ENCODE measurements around the gene CMC1.
"Not testable (repeated sequence)": the region's sequence is repeated elsewhere in the genome, so short reads cannot be mapped to it uniquely, and the experiment has no call there.

The CMC1 gene

DNA sequence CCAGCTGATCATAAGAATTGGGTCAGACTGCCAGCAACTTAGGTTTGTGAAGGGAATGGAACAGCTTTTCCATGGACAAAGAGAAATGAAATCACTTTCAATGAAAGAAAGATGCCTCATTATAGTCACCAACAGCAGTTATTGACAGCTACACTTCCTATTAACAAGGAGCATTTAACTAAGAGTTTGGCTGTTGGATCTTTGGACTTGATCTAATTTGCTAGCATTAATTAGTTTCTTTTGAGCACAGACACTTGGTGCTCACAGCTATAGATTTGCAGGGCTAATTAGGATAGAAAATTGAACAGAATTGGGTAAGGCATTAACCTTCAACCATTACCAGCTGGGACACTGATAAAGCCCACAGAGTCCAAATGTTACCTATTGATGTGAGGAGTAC is 24.2 kb downstream of the CMC1 start:
- DNase-seq (ENCODE audit: low spot score in 2 of 2) = no peak
- no peaks in the 10 kb centered on the region for H3K4me1 ChIP-seq
- H3K27me3 ChIP-seq (ENCODE audit: low read depth) = no peaks in the 10 kb centered on the region
- no peak overlapping the region for H3K4me3 ChIP-seq
- no peaks in the 10 kb centered on the region; the same call in 1 of the 2 replicates for H3K36me3 ChIP-seq (replicated peaks)
- in situ Hi-C loops (cut with MboI; ENCODE audit: low sequenced_read_pairs) = no loop called here
- no peaks in the 10 kb centered on the region for H3K9me3 ChIP-seq

GRCh38 chr3:28267984-28268849 is 26.8 kb downstream of the CMC1 start:
- no peak for DNase-seq (ENCODE audit: low spot score in 2 of 2)
- Histone ChIP-seq H3K27me3 (ENCODE audit: low read depth) (no peaks in the 10 kb centered on the region), H3K4me3 (no peak overlapping the region), H3K36me3 (replicated peaks) (no peaks in the 10 kb centered on the region; the same call in 1 of the 2 replicates), H3K4me1 (no peaks in the 10 kb centered on the region), H3K9me3 (0 out of 2 replicates have a peak, but pooled peaks cover 2% of the 10 kb centered on the region)
- in situ Hi-C loops (cut with MboI; ENCODE audit: low sequenced_read_pairs) = no loop called here

DNA sequence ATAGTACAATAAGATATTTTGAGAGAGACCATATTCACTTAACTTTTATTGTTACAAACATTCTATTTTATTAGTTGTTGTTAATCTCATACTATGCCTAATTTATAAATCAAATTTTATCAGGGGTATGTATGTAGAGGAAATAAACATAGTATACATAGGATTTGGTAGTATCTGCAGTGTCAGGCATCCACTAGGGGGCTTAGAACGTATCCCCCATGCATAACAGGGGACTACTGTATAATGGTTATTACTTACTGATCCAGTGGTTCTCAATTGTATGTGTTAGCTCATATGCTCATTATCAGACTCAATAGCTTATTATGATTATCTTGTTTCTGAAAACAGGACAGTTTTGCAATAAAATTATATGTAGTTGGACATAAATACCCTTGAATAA is 27.6 kb downstream of the CMC1 start:
- no peaks in the 10 kb centered on the region; the same call in 1 of the 2 replicates for H3K36me3 ChIP-seq (replicated peaks)
- no peak for DNase-seq (ENCODE audit: low spot score in 2 of 2)
- no peak overlapping the region for H3K4me3 ChIP-seq
- no peaks in the 10 kb centered on the region for H3K27me3 ChIP-seq (ENCODE audit: low read depth)
- 0 out of 2 replicates have a peak, but pooled peaks cover 2% of the 10 kb centered on the region for H3K9me3 ChIP-seq
- no peaks in the 10 kb centered on the region for H3K4me1 ChIP-seq
- in situ Hi-C loops (cut with MboI; ENCODE audit: low sequenced_read_pairs) = no loop called here

DNA sequence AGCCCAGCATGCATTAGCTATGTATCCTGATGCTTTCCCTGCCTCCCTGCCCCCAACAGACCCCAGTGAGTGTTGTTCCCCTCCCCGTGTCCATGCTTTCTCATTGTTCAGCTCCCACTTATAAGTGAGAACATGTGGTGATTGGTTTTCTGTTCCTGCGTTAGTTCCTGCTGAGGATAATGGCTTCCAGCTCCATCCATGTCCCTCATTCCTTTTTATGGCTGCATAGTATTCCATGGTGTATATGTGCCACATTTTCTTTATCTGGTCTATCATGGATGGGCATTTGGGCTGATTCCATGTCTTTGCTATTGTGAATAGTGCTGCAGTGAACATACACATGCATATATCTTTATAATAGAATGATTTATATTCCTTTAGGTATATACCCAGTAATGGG is 28.5 kb downstream of the CMC1 start:
- H3K27me3 ChIP-seq (ENCODE audit: low read depth); in situ Hi-C loops (cut with MboI; ENCODE audit: low sequenced_read_pairs); H3K36me3 ChIP-seq (replicated peaks): not testable (repeated sequence)

GRCh38 chr3:28273837-28274236 is 32.4 kb downstream of the CMC1 start:
- Histone ChIP-seq H3K4me3 (no peak overlapping the region), H3K27me3 (ENCODE audit: low read depth) (no peaks in the 10 kb centered on the region), H3K9me3 (0 out of 2 replicates have a peak, but pooled peaks cover 2% of the 10 kb centered on the region), H3K4me1 (no peaks in the 10 kb centered on the region), H3K36me3 (replicated peaks) (no peaks in the 10 kb centered on the region; the same call in 1 of the 2 replicates)
- in situ Hi-C loops (cut with MboI; ENCODE audit: low sequenced_read_pairs) = no loop called here
- no peak for DNase-seq (ENCODE audit: low spot score in 2 of 2)

More for the DNA sequence above, 28.5 kb downstream of the CMC1 start:
- DNase-seq (ENCODE audit: low spot score in 2 of 2); H3K4me1 ChIP-seq; H3K9me3 ChIP-seq; H3K4me3 ChIP-seq: not testable (repeated sequence)

DNA sequence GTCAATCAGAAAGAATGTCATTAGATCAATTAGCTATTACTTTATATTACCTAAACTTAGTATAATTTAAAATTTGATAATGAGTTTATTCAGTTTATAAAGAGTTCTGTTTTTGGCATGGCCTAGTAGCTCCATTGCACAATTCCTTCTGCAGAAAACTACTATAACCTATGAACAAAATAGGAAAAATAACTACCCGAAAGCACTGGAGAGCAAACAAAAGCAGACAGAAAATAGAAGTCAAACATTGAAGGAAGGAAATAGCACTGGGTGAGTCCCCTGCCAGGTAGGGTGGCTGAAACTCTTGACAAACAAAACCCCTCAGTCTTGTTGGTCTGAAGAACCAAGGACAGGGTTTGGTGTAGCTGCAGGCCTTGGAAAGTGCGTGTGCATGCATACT is 37.5 kb downstream of the CMC1 start:
- H3K36me3 ChIP-seq (replicated peaks) = no peaks in the 10 kb centered on the region; the same call in 1 of the 2 replicates
- no peaks in the 10 kb centered on the region for H3K9me3 ChIP-seq
- in situ Hi-C loops (cut with MboI; ENCODE audit: low sequenced_read_pairs) = no loop called here

DNA sequence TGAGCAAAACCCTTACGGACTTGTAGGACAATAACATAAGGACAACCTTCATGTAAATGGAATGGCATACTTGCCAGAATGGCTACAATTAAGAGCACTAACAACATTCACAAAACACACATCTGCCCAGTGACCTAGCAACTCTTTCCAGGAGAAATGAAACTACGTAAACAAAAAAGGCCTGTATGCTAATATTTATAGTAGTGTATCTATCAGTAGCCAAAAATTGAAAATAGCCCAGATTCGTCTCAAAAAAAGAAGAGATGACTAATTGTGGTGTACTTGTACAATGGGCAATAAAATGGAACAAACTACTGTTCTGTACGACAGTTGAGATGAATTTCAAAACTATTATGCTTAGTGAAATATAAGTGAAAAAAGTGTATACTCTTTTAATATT is 38.4 kb downstream of the CMC1 start:
- Histone ChIP-seq H3K36me3 (replicated peaks) (no peaks in the 10 kb centered on the region), H3K4me3 (no peak overlapping the region), H3K4me1 (no peaks in the 10 kb centered on the region), H3K27me3 (ENCODE audit: low read depth) (no peaks in the 10 kb centered on the region), H3K9me3 (no peaks in the 10 kb centered on the region)
- no peak for DNase-seq (ENCODE audit: low spot score in 2 of 2)
- in situ Hi-C loops (cut with MboI; ENCODE audit: low sequenced_read_pairs) = no loop called here

More for the DNA sequence above, 37.5 kb downstream of the CMC1 start:
- Histone ChIP-seq H3K4me3 (no peak overlapping the region), H3K27me3 (ENCODE audit: low read depth) (no peaks in the 10 kb centered on the region), H3K4me1 (no peaks in the 10 kb centered on the region)
- DNase-seq (ENCODE audit: low spot score in 2 of 2) = no peak

DNA sequence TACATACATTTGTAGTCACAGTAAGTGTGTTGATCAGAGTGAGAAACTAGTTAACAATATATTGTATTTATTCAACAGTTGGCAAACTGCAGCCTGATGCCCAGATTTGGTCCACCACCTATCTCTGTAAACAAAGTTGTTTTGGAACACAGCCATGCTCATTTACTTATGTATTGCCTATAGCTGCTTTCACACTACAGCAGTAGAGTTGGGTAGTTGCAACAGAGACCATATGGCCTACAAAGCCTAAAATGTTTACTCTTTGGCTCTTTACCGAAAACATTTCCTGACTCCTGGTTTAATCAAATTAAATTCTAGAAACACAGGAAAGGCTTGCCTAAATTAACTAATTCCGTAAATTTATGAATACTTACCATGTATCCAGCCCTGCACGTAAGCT is 39.4 kb downstream of the CMC1 start:
- no peaks in the 10 kb centered on the region for H3K36me3 ChIP-seq (replicated peaks)
- H3K9me3 ChIP-seq = no peaks in the 10 kb centered on the region
- H3K27me3 ChIP-seq (ENCODE audit: low read depth) = no peaks in the 10 kb centered on the region
- in situ Hi-C loops (cut with MboI; ENCODE audit: low sequenced_read_pairs) = no loop called here
- no peaks in the 10 kb centered on the region for H3K4me1 ChIP-seq
- DNase-seq (ENCODE audit: low spot score in 2 of 2) = no peak
- no peak overlapping the region for H3K4me3 ChIP-seq

DNA sequence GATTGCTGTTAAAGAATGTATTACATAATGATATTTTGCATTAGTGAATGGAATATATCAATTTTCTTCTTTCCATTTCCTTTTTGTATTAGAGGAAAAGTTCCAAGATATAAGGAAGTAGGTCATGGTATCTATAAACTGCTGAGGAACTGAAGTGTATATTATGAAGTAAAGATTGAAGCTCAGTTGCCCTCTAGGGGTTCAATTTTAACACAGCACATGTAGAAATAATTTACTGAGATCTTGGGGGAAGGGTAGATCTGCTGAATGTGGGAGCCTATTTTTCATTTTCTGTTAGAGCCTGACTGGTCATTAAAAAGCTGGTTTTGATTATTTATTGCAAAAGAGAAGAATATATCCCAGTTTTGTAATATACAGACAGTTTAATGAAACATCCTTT is 45.2 kb downstream of the CMC1 start:
- Histone ChIP-seq H3K4me3 (no peak overlapping the region), H3K27me3 (ENCODE audit: low read depth) (no peaks in the 10 kb centered on the region), H3K36me3 (replicated peaks) (no peaks in the 10 kb centered on the region), H3K9me3 (no peaks in the 10 kb centered on the region), H3K4me1 (peaks cover 2% of the 10 kb centered on the region; the same call in 1 of the 2 replicates)
- peak in 1 of 2 experiments; percentile 18 for DNase-seq (ENCODE audit: low spot score in 2 of 2)
- in situ Hi-C loops (cut with MboI; ENCODE audit: low sequenced_read_pairs) = no loop called here

GRCh38 chr3:28287046-28287445 is 45.6 kb downstream of the CMC1 start:
- no peaks in the 10 kb centered on the region for H3K27me3 ChIP-seq (ENCODE audit: low read depth)
- peaks cover 2% of the 10 kb centered on the region; the same call in 1 of the 2 replicates for H3K4me1 ChIP-seq
- no peaks in the 10 kb centered on the region for H3K9me3 ChIP-seq
- no peak for DNase-seq (ENCODE audit: low spot score in 2 of 2)
- in situ Hi-C loops (cut with MboI; ENCODE audit: low sequenced_read_pairs) = no loop called here
- no peaks in the 10 kb centered on the region for H3K36me3 ChIP-seq (replicated peaks)
- no peak overlapping the region for H3K4me3 ChIP-seq

DNA sequence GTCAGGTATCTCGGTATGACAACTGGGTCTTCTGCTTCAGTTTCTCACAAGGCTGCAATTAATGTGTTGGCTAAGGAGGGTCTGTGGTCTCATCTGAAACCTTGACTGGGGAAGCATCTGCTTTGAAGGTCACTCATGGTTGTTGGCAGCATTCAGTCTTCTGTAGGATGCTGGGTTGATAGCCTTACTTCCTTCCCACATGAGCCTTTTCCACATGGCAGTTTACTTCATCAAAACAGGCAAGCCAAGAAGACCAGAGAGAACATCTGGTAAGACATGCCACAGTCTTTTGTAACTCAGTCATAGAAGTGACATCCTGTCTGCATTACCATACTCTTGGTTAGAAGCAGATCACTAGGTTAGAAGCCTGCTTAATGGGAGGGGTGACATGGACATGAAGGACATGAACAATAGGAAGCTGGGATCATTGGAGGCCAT is 49.5 kb downstream of the CMC1 start:
- no peaks in the 10 kb centered on the region for H3K9me3 ChIP-seq
- peaks cover 2% of the 10 kb centered on the region; the same call in 1 of the 2 replicates for H3K4me1 ChIP-seq
- in situ Hi-C loops (cut with MboI; ENCODE audit: low sequenced_read_pairs) = no loop called here
- no peaks in the 10 kb centered on the region for H3K36me3 ChIP-seq (replicated peaks)
- no peak overlapping the region for H3K4me3 ChIP-seq
- no peaks in the 10 kb centered on the region for H3K27me3 ChIP-seq (ENCODE audit: low read depth)
- no peak for DNase-seq (ENCODE audit: low spot score in 2 of 2)

GRCh38 chr3:28291577-28291976 is 50.2 kb downstream of the CMC1 start:
- Histone ChIP-seq H3K4me3 (no peak overlapping the region), H3K9me3 (no peaks in the 10 kb centered on the region), H3K4me1 (peaks cover 2% of the 10 kb centered on the region; the same call in 1 of the 2 replicates), H3K36me3 (replicated peaks) (no peaks in the 10 kb centered on the region), H3K27me3 (ENCODE audit: low read depth) (no peaks in the 10 kb centered on the region)
- no peak for DNase-seq (ENCODE audit: low spot score in 2 of 2)
- in situ Hi-C loops (cut with MboI; ENCODE audit: low sequenced_read_pairs) = no loop called here

DNA sequence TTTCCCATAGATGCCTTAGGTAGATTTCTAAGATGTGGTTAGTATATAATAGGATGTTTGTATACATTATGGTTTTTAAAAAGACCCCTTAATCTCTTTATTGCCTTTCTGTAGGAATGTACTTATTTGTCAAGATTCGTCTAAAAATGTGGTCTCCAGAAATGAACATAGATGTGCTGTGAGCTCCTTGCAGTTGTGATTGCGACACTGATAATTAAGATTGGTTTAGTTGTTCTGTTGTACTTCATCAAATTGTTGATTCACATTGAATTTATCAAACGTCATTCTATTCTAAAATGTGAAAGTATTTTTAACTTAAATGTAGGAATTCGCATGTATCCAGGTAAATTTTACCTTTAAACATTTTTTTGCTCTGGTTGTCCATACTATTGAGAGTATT is 51.2 kb downstream of the CMC1 start:
- no peak for DNase-seq (ENCODE audit: low spot score in 2 of 2)
- no peak overlapping the region for H3K4me3 ChIP-seq
- no peaks in the 10 kb centered on the region for H3K36me3 ChIP-seq (replicated peaks)
- no peaks in the 10 kb centered on the region for H3K27me3 ChIP-seq (ENCODE audit: low read depth)
- H3K9me3 ChIP-seq = no peaks in the 10 kb centered on the region
- peaks cover 2% of the 10 kb centered on the region; the same call in 1 of the 2 replicates for H3K4me1 ChIP-seq
- in situ Hi-C loops (cut with MboI; ENCODE audit: low sequenced_read_pairs) = no loop called here

DNA sequence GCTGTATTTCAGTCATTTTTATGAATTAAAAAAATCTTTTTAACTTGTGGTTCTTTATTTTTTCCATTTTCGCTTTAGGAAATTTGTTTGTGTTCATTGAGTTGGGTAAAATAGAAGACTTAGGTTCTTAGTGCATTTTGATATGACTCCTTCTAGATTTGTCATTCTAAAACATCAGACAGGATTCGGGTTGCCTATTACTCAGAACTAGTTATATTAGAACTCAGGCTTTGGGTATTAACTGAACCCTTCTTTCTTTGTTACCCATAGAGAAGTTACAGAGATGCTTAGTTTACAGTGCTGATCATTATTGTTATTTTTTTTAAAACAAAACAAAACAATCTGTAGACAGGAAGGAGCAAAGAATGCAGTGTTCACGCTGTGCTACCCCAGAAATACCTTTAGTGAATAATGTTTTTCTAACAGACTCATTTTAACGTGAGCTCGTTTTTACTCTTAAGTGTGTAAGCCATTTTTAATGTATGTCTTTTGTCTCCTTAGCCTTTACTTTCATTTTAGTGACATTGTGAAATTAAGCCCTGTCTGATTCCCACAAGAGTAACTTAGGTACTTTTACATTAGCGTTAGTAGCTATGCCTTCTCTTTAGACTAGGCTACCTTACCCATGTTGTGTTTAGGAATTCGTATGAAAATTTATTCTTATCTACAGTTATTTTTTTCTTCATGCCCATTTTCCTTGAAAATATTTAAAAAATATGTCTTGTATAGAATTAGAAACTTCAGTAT is 53.4 kb downstream of the CMC1 start:
- in situ Hi-C loops (cut with MboI; ENCODE audit: low sequenced_read_pairs) = no loop called here
- Histone ChIP-seq H3K36me3 (replicated peaks) (no peaks in the 10 kb centered on the region), H3K27me3 (ENCODE audit: low read depth) (no peaks in the 10 kb centered on the region), H3K4me3 (no peak overlapping the region), H3K4me1 (no peaks in the 10 kb centered on the region), H3K9me3 (no peaks in the 10 kb centered on the region)
- no peak for DNase-seq (ENCODE audit: low spot score in 2 of 2)
